ENCODE data around the gene KRT72.
A peak's percentile ranks its signal among the peaks of the same experiment; 100 is the strongest.

KRT72 gene

DNA sequence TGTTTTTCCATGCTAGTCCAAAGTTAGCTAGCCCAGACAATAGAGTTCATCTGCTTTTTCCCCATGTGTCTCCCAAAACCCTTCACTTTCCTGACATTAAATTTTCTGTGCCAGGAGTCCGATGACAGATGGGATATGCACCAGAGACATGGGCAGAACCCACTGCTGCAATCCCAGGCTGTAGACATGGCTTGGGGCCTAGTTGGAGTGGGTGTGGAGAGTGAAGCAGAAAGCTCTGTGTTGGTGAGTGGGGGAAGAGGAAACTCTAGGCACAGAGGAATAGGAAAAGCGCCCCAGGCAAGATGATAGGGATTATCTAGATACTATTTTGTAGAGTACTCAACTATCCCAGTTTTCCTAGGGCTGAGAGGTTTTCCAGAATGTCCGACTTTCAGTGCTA is 22.8 kb downstream of the KRT72 start:
- DNase-seq (ENCODE audit: low spot score): no peak

DNA sequence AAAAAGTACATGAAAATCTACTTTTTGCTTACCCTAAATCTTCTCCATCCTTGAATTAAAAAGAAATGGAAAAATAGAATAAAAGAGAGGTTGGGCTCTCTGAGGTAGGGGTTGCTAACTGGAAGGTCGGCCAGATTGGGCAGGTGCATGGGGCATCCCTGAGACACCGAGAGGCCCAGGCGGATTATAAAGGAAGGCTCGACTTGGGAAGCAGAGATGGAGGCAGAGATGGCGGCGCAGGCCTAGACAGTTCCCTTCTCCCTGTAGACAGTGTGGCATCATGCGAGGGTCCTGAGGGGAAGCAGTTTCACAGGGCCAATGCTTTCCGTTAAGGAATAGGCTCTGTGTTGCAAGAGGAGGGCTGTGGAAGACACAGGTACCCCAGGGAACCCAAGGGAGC is 23.9 kb downstream of the KRT72 start:
- no peak for DNase-seq (ENCODE audit: low spot score)

DNA sequence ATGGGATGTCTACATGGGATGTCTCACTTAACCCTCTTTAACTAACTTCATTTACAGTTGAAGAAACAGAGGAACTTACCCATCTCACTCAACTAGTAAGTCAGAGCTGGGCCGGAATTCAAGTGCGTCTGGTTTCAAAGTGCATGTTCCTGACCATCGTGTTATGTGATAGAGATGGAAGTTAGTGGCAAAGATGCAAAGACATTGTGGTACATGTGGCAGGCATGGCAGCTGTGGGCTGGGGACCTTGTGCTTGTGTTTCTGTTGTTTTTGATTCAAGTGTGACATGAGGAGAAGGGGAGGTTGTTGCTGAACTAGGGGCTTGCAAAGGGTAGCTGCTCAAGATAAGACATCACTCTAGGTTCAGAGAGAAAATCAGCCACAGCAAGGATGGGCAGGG is 25.3 kb downstream of the KRT72 start:
- DNase-seq (ENCODE audit: low spot score): no peak

DNA sequence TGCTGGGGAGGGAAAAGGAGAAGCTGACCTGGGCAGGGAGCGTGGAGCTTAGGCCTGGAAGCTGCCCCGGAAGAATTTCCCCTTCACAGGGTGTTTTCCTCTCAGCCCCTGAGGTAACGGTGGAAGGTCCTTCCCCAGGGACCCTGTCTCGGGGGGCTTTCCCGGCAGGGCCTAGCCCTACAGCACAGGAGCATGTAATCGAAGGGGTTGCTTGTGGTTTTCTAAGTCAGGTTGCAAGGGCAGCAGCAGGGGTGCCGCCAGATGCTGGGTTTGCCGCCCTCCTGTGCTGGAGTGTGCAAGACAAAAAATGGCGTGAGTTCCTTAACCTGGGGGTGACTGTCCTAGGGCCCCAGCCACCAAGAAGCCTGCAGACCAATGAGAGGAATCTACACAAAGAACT is 26.0 kb downstream of the KRT72 start:
- DNase-seq (ENCODE audit: low spot score): no peak

DNA sequence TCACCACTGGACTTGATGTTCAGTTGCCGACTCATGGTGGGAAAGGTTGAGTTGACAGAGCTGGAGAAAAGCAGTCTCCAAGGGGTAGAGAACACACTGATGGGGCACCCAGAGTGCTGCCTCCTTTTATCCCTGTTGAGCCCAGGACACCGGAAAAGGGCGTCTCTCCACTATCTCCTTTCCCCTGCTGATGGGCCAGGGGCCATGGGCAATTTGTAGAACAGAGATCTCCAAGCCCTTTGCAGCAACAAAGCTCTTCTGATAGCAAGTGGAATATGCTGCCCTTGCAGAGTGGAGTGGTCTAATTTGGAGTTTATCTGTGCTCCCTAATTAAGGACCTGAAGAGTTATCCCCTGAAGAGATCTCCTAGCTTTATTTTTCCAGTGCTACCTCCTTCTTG is 27.5 kb downstream of the KRT72 start, which contains the start of gene KRT74:
Gene KRT74, minus strand, starts transcription at position 101 of the 400 bp plus-strand sequence. Its CDS starts 66 bp downstream, at position 35.
- DNase-seq (ENCODE audit: low spot score): no peak

DNA sequence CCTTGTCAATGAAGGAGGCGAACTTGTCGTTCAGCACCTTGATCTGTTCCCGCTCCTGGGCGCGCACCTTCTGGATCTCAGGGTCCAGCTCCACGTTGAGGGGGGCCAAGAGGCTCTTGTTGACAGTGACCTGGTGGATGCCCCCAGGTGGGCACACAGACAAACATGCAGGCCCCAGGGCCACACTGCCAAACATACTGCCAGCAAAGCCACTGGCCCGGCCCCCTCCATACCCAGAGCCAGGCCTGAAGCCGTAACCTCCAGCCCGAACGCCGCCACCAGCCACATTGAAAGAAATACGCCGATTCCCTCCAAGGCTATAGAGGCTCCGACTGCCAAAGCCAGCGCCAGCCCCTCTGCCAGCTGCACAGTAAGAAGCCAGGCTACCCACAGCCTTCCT is 28.0 kb downstream of the KRT72 start:
- no peak for DNase-seq (ENCODE audit: low spot score)

DNA sequence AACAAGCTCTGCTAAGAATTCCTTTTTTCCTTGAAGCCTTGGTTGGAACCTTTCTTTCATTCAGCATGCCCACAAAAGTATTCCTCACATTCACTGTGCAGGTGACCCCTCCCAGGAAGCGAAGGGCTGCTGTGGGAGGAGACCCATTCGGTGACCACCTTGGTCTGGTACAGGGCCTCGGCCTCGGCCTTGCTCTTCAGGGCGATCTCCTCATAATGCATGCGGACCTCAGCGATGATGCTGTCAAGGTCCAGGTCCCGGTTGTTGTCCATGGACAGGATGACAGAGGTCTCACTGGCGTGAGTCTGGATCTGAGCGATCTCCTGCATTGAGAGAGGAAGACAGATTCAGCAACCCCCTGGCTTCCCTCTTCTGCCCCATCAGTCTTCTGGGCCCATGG is 30.8 kb downstream of the KRT72 start:
- DNase-seq (ENCODE audit: low spot score): no peak

DNA sequence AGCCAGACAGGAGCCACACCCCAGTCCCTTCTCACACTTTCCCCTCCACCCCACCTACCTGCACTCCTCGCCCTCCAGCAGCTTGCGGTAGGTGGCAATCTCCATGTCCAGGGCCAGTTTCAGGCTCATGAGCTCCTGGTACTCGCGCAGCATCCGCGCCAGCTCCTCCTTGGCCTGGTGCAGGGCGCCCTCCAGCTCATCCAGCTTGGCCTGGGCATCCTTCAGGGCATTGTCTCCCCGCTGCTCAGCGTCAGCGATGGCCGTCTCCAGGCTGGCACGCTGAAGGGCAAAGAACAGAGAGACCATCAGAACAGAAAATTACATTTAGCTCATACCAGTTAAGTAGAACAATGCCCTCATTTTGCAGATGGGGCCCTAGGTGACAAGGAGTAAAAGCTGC is 33.2 kb downstream of the KRT72 start:
- DNase-seq (ENCODE audit: low spot score): no peak

DNA sequence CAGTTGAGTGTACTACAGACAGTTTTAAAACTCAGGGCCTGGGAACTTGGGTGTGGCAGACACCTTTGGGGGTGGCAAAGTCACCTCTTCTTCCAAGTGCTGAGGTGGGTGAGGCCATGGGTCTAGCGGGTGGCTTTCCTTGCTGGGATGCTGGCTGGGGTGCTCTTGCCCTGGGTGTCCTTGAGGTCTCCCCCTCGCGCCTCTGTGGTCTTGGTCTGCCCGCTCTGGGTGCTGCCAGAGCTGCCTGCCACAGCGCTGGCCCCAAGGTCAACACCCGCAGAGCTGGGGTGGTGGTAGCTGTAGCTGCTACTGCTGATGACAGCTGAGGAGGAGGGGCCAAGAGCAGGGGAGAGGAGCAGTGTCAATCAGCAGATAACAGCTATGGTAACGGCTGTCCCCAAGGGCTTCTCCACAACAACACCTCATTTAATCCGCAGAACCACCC is 34.4 kb downstream of the KRT72 start:
- no peak for DNase-seq (ENCODE audit: low spot score)

DNA sequence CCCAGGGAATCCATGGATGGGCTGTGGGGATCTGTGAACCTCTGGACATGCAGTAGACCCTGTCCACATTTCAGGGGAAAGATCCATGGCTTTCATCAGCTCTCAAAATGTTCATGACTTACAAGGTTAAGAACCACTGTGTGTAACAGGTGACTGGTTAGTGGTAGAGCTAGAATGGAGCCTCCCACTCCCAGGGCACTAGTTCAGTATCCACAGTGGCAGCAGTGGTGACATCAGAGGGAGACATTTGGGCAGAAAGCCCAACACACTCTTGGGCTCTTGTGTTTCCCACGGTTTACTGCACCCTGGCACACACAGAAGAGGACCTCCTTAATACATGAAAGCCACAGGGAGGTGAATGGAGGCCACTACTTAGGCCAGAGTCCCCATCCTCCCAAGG is 36.7 kb downstream of the KRT72 start:
- no peak for DNase-seq (ENCODE audit: low spot score)

DNA sequence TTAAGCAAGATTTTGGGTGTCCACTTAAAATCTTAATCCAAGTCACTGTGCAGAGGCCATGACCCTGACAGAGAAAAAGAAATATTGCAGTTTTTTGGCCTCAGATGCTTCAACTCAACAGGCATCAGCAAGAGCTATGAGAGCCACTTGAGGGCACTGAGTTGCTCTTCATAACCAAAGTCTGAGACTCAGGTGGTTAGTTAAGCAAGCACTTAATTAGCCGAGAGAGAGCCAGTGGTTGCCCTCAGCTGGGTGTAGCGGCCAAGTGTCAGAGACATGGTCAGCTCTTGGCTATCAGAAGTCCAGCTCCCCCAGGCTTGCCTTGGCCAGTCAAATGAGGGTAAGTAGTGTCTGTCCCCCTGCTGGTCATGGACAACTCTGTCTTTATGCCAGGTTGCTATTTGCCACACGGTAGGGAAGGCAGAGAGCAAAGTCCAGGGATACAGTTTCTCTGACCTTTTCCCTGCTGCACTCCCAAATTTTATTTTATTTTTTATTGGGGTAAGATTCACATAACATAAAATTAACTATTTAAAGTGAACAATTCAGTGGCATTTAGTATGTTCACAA is 39.3 kb downstream of the KRT72 start:
- no peak for DNase-seq (ENCODE audit: low spot score)

DNA sequence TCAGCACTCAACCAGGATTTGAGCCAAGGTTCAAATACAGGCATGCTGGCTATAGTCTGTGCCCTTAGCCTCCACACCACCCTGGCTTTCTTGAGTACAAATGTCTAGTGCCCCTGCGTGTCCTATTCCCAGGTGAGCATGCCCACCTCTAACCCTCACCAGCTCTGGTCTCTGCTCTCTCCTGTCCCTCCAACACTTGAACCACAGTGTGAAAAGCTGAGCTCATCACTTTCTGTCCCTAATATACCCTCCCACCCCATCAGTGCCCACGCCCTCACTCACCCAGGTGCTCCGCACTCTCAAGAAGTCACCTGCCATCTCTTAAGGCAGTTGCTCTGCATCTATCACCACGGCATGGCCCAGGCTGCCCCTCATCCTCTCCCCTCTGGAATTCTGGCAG is 41.3 kb downstream of the KRT72 start:
- no peak for DNase-seq (ENCODE audit: low spot score)

DNA sequence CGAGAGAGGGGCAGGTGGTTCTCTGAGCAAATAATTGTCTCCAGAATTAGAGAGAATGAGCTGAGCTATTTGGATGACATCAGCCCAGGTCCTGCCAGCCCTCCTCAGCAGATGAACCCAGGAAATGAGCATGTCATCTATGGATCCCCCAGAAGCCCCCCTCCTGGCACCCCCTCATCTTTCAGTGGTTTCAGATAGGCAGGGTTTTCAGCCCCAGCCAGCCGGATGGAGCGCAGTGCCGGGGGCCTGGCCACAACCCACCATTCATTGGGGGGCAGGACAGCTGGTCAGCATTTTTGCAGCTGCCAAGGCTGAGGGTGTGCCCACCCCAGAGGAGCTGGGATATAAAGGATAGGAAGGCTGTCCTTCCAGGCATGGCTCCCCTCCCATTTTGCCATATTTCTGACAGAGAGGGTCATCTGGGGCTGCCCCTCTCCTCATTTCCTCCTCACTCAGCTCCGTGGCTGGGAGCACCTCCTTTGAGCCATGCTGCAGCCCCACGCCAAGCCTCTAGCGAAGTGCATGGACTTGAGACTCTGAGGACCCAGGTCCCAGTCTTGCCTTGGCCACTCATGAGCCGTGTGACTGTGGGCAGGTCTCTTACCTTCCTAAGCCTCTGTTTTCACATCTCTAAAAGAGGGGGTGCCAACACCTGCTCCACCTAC is 42.4 kb downstream of the KRT72 start:
- DNase-seq (ENCODE audit: low spot score): no peak

DNA sequence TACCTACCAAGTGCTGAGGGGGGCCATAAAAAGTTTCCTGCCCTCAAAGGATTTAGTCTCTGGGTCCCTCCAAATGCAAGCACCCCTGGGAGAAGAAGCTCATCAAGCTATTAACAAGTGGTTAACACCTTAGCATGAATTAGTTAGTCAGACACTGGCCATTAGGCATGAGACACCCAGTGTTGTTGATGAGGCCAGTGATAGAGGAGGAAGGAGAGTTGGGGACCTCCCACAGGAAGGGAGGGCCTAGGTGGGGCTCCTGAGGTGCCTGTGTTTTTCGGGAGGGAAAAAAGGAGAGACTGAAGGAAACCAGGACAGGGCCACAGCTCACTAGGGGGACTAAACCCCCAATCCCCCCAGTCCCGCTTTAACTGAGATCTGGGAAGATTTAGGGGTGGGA is 43.8 kb downstream of the KRT72 start:
- no peak for DNase-seq (ENCODE audit: low spot score)

DNA sequence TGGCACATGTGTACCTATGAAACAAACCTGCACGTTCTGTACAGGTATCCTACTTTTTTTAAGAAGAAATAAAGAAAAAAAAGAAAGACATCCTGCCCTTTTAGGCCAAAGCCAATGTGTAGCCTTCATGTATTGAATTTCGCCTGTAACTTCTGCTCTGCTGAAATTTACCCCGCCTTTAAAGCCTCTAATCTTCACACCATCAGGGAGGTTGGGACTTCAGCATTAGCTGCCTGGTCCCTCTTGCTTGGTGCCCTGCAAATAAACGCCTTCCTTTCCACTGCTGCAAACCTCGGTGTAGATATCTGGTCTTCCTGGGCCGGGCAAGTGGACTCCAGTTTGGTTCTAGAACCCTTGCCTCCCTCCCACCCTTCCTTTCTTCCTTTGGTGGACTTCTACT is 45.7 kb downstream of the KRT72 start:
- no peak for DNase-seq (ENCODE audit: low spot score)

DNA sequence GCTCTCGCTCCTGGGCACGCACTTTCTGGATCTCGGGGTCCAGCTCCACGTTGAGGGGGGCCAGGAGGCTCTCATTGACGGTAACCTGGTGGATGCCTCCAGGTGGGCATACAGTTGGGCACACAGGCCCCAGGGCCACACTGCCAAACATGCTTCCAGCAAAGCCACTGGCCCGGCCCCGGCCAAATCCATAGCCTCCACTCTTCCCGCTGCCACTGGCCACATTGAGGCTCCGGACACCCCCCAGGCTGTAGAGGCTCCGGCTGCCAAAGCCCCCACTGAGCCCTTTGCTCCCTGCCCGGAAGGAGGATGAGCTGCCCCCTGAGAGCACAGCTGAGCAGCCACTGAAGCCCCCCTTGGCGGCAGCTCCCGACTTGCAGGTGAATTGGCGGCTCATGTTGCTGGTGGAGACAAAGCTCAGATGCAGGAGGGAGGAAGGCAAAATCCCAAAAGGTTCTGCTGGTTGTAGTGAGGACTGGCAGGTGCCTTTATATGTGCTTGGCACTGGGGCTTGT is 48.5 kb downstream of the KRT72 start, which contains the start of gene KRT71:
Gene KRT71, minus strand, starts transcription at position 465 of the 515 bp plus-strand sequence. Its CDS starts 68 bp downstream, at position 397.
- no peak for DNase-seq (ENCODE audit: low spot score)

DNA sequence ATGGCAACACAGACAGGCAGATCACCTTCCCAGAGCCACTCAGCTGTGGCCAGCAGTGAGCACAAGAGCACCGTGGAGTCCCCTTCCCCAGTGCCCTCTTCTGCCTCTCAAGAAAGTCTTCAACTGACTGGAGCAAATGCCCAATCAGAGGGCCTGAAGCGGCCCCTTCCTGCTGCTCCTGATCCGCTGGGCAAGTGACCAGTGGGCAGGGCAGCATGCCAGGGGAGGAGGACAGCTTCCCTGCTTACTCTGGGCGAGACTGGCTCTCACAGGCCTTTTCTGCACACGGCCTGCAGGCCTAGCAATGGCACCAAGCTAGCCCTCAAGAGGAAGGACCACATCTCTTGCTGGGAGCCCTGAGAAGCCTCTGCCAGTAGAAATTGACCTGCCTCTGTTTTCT is 49.2 kb downstream of the KRT72 start:
- no peak for DNase-seq (ENCODE audit: low spot score)

DNA sequence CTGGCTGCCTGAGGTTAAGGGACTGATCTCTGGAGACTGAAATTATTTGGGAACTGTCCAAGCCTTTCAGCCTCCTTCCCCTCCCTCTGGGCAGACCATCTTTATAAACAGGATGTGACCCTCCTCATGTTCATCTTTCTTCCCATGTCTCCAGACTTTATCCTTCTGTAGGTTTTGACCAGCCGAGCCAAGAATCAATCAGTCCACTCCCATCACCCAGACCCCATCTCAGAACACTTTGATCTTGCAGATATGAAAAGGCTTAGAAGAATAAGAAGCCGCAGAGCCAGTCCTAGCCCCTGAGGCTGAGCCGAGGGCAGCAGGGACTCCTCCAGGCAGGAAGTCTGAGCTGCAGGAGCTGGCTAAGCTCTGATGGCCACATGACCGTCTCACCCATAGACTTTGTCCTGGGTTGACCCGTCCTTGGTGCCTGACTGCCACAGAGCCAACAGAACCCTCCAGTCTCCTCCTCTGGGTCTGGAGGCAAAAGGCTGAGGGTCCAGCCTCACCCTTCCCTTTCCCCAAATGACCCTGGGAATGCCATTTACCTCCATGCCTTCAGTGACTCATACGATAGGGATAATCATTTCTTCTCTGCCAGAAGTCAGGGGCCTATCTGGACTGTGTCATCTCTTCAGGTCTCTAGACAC is 49.9 kb downstream of the KRT72 start:
- no peak for DNase-seq (ENCODE audit: low spot score)

DNA sequence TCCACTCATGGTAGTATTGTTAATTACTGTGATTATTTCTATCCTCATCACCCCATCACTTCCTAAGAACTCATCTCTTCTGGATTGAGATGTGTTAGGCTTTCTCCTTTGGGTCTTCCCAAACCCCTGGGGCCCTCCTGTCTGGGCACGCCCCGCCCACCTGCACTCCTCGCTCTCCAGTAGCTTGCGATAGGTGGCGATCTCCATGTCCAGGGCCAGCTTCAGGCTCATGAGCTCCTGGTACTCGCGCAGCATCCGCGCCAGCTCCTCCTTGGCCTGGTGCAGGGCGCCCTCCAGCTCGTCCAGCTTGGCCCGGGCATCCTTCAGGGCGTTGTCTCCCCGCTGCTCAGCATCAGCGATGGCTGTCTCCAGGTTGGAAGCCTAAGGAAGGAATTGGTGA is 55.1 kb downstream of the KRT72 start:
- no peak for DNase-seq (ENCODE audit: low spot score)

DNA sequence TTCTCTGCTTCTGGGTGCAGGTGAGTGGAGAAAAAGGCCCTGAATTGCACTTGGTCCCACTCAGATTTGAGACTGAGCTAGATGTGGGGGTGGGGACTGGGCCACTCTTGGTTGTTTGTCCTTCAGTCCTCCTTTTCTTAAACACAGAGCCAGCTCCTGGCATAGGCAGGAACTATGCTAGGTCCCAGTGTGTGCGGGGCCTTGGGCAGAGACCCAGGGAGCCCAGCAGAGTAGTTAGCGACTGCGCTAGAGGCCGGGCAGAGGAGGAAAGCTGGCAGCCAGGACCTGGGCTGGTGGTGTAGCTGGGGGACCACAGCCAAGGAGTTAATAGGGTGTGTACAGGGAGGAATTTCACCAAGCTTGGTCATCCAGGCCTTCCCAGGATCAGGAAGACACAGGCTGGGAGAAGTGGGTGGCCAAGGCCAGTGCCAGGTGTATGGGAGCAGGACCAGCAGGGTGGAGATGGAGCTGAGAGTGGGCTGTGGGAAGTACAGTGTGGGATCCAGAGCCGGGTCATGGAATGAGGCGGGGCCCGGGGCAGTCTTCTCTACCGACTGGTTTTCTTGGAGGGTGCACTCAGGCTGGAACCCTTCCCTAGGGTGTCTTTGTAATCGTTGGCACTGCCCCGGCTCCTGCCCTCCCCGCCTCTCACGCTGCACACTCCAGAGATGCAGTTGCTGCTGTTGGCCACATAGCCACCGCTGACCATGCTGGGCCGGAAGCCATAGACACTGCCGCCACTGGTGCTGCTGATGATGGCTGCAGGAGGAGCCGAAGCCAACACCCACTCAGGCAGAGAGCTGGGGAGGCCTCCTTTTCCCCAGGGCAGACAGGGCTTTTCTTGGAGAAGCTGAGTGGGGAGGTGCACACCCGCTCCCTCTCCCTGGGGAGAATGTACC is 57.0 kb downstream of the KRT72 start:
- peak; percentile 72 for DNase-seq (ENCODE audit: low spot score)

DNA sequence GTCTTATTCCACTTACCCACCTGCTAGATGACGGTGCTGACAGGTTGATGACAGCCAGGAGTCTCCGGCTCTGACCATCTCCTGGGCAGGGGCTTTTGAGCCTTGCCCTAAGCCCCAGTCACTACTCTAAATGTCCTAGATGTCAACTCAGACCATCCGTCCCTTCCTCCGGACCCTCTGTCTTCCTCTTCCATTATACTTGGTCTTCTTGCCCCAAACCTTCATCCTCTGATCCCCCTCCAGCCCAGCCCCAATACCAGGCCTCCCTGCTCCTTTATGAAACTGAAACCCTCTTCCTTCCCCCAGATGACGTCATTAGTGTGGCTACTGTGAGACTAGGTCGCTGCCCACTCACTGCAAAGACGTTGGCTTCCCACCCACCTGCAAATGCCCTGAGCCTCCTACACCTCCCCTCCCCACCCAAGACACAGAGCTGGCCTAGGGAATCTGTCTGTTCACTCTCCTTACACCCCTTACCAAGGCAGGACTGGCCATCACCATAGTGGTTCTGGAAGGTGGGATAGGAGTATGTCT is 58.4 kb downstream of the KRT72 start:
- DNase-seq (ENCODE audit: low spot score): no peak

DNA sequence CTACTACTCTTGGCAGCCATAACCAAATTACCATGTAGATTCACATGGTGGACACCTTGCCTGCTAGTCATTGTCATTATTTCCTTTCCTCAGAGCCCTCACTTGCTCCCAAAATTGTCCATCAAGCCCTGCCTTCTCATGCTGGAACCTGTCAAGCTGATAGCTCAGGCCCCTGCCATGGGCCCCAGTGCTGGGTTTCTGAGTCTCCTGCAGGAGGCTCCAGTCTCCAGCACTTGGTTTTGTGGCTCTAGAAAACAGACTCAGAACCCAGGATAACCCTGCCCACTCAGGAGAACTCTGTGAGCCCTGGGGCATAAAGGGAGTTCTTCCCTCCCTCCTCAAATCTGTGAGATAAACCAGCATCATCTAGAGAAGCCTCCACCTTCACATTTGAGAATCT is 59.1 kb downstream of the KRT72 start:
- DNase-seq (ENCODE audit: low spot score): no peak

Measured in GM03348 (cell line).